ENCODE data around the gene SLC39A3. TPM values are rescaled to one million over a fixed set of nuclear protein-coding genes. Genes with fewer than 3 reads are reported as not detected.

Gene SLC39A3
- total RNA-seq, 1 donor from 2014 or later: 26.7 TPM

GRCh38 chr19:2699413-2700140, 40.2 kb downstream of the SLC39A3 start:
- ATAC-seq: no peak
- no peak overlapping the region for H3K27ac ChIP-seq
- H3K27me3 ChIP-seq: peaks cover 7% of the 10 kb centered on the region
- no peak for DNase-seq
- intact Hi-C loops (cut with DNase I): no loop called here
- TF ChIP-seq, protein P1, sequence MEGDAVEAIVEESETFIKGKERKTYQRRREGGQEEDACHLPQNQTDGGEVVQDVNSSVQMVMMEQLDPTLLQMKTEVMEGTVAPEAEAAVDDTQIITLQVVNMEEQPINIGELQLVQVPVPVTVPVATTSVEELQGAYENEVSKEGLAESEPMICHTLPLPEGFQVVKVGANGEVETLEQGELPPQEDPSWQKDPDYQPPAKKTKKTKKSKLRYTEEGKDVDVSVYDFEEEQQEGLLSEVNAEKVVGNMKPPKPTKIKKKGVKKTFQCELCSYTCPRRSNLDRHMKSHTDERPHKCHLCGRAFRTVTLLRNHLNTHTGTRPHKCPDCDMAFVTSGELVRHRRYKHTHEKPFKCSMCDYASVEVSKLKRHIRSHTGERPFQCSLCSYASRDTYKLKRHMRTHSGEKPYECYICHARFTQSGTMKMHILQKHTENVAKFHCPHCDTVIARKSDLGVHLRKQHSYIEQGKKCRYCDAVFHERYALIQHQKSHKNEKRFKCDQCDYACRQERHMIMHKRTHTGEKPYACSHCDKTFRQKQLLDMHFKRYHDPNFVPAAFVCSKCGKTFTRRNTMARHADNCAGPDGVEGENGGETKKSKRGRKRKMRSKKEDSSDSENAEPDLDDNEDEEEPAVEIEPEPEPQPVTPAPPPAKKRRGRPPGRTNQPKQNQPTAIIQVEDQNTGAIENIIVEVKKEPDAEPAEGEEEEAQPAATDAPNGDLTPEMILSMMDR (IDR thresholded peaks at IDR 0.05): no peak
- H3K9me3 ChIP-seq: no peaks in the 10 kb centered on the region
- H3K4me3 ChIP-seq: no peak overlapping the region
- H3K36me3 ChIP-seq: no peaks in the 10 kb centered on the region
- peaks cover 7% of the 10 kb centered on the region for H3K4me1 ChIP-seq

- H3K36me3 ChIP-seq: no peaks in the 10 kb centered on the region
- H3K27me3 ChIP-seq: no peaks in the 10 kb centered on the region
- no peak overlapping the region for H3K4me3 ChIP-seq
- ATAC-seq (no peak), DNase-seq (no peak)
- TF ChIP-seq, protein P1 (IDR thresholded peaks at IDR 0.05): no peak
- intact Hi-C loops (cut with DNase I): no loop called here
- no peaks in the 10 kb centered on the region for H3K9me3 ChIP-seq
- H3K27ac ChIP-seq: no peak overlapping the region
- peaks cover 8% of the 10 kb centered on the region for H3K4me1 ChIP-seq
Observed at GRCh38 chr19:2694196-2694595, 45.6 kb downstream of the SLC39A3 start.

GRCh38 chr19:2693492-2694160, 46.2 kb downstream of the SLC39A3 start:
- Histone ChIP-seq H3K9me3 (no peaks in the 10 kb centered on the region), H3K27ac (no peak overlapping the region), H3K4me1 (peaks cover 8% of the 10 kb centered on the region), H3K36me3 (no peaks in the 10 kb centered on the region), H3K27me3 (no peaks in the 10 kb centered on the region), H3K4me3 (no peak overlapping the region)
- intact Hi-C loops (cut with DNase I): no loop called here
- ATAC-seq (no peak), DNase-seq (no peak)
- TF ChIP-seq, protein P1 (IDR thresholded peaks at IDR 0.05): no peak

GRCh38 chr19:2691951-2692350, 47.9 kb downstream of the SLC39A3 start:
- Histone ChIP-seq H3K9me3 (no peaks in the 10 kb centered on the region), H3K36me3 (no peaks in the 10 kb centered on the region), H3K27me3 (no peaks in the 10 kb centered on the region), H3K27ac (no peak overlapping the region), H3K4me3 (no peak overlapping the region), H3K4me1 (peaks cover 8% of the 10 kb centered on the region)
- intact Hi-C loops (cut with DNase I): no loop called here
- ATAC-seq (no peak), DNase-seq (no peak)
- TF ChIP-seq, protein P1 (IDR thresholded peaks at IDR 0.05): no peak

- Histone ChIP-seq H3K4me1 (peaks cover 8% of the 10 kb centered on the region), H3K36me3 (no peaks in the 10 kb centered on the region), H3K9me3 (no peaks in the 10 kb centered on the region), H3K4me3 (no peak overlapping the region), H3K27me3 (no peaks in the 10 kb centered on the region), H3K27ac (no peak overlapping the region)
- intact Hi-C loops (cut with DNase I): no loop called here
- no peak for ATAC-seq
- no peak for DNase-seq
- TF ChIP-seq, protein P1 (IDR thresholded peaks at IDR 0.05): no peak
Observed at GRCh38 chr19:2690856-2691255, 49.0 kb downstream of the SLC39A3 start.

All from upper lobe of right lung (tissue), 1 donor.